Gastroesophageal sphincter (tissue), 4 donors: ENCODE measurements around the gene HTRA3. TPM values are rescaled to one million over a fixed set of nuclear protein-coding genes. Genes with fewer than 3 reads are reported as not detected.

Experiments
- ATAC-seq: fragments of 150-250 bp; one replicate; pipeline ENCODE4 v1.9.1; 2016; ENCODE audit warnings: mild to moderate bottlenecking, moderate library complexity
- H3K27ac ChIP-seq, 4 donors: fragments of 200-600 bp; sonication (generic) in 3 of 4; 1 replicate in 3 of 4; 2 replicates in 1 of 4; pipeline ENCODE4 v1.5.1; 2016 to 2019
- H3K27me3 ChIP-seq: fragments of 200-600 bp; sonication (generic); one replicate; pipeline ENCODE4 v1.5.1; 2019
- H3K36me3 ChIP-seq, 2 donors: fragments of 200-600 bp; sonication (generic); one replicate each; pipeline ENCODE4 v1.5.1; 2019; ENCODE audit warnings: control low read depth in 1 of 2
- H3K4me1 ChIP-seq, 3 donors: fragments of 200-600 bp; sonication (generic); 1 replicate in 2 of 3; 2 replicates in 1 of 3; pipeline ENCODE4 v1.5.1; 2016 to 2019; ENCODE audit warnings: control low read depth in 2 of 3
- H3K4me3 ChIP-seq, 2 donors: fragments of 200-600 bp; sonication (generic); one replicate each; pipeline ENCODE4 v1.5.1; 2019; ENCODE audit warnings: mild to moderate bottlenecking in 1 of 2, moderate library complexity in 1 of 2
- H3K9me3 ChIP-seq, 3 donors: fragments of 200-600 bp; sonication (generic); one replicate each; pipeline ENCODE4 v1.5.1; 2017 to 2019; ENCODE audit warnings: control low read depth in 2 of 3
- CTCF ChIP-seq, 4 experiments: fragments of 200-600 bp in 2 of 4; fragments of 450-650 bp in 2 of 4; sonication (generic) in 1 of 4; IDR thresholded peaks; one replicate each; pipeline ENCODE4 v1.5.1; 2017 to 2019; ENCODE audit warnings: antibody characterized with exemption in 4 of 4, mild to moderate bottlenecking in 2 of 4, moderate library complexity in 2 of 4
- EP300 ChIP-seq: sonication (generic); formaldehyde crosslinking; IDR thresholded peaks from one replicate; pipeline ENCODE4 v1.6.1; 2017; ENCODE audit warnings: antibody characterized with exemption, mild to moderate bottlenecking
- POLR2A ChIP-seq, 2 donors: fragments of 450-650 bp; IDR thresholded peaks; one replicate each; pipeline ENCODE4 v1.6.1; 2017; ENCODE audit warnings: antibody characterized with exemption in 2 of 2, mild to moderate bottlenecking in 2 of 2, moderate library complexity in 1 of 2
- POLR2AphosphoS5 ChIP-seq: sonication (generic); formaldehyde crosslinking; IDR thresholded peaks from one replicate; pipeline ENCODE4 v1.6.1; 2017; ENCODE audit warnings: antibody characterized with exemption
- WGBS, 2 donors: methylation state at CpG; one replicate each; pipeline ENCODE4 v1.1.5; 2018; ENCODE audit warnings: low coverage in 1 of 2; 5-methylcytosine and 5-hydroxymethylcytosine counted together
- total RNA-seq, 4 donors: library from RNA; depleted of rRNA; stranded (reverse); fragments of >200 nt; gene quantifications; one replicate each; pipeline ENCODE4 v1.1.0, GENCODE V29; 2016

The HTRA3 gene
- total RNA-seq, 4 donors from 2014 or later, result 30.2 to 80.5 (median 59.9) TPM

- H3K36me3 ChIP-seq, result peaks cover 0 to 2% of the 10 kb centered on the region in 2 donors
- no peak overlapping the region for H3K4me3 ChIP-seq
- peaks cover 0 to 6% (median 0%) of the 10 kb centered on the region in 3 donors for H3K9me3 ChIP-seq
- H3K27me3 ChIP-seq, result no peaks in the 10 kb centered on the region
- TF ChIP-seq EP300, result no peak
- no peak for TF ChIP-seq POLR2A (IDR thresholded peaks at IDR 0.05)
- TF ChIP-seq POLR2AphosphoS5, result no peak
- no peak for TF ChIP-seq CTCF (IDR thresholded peaks at IDR 0.05)
- H3K27ac ChIP-seq, result peak overlapping the region in 1 of 4 donors; percentile 26
- peaks cover 3 to 43% (median 16%) of the 10 kb centered on the region in 3 donors for H3K4me1 ChIP-seq
- ATAC-seq, result no peak
- WGBS, 2 donors, result no CpG with 5 or more reads among the region's 7 CpGs
Observed at GRCh38 chr4:8307714-8308113, 38.2 kb downstream of the HTRA3 start.

- Histone ChIP-seq H3K36me3 (no peaks in the 10 kb centered on the region), H3K27me3 (no peaks in the 10 kb centered on the region), H3K9me3 (peaks cover 0 to 11% (median 0%) of the 10 kb centered on the region in 3 donors), H3K4me3 (no peak overlapping the region), H3K27ac (peak overlapping the region in 1 of 4 donors; percentile 26), H3K4me1 (peaks cover 3 to 43% (median 16%) of the 10 kb centered on the region in 3 donors)
- 90 to 92% methylated on average over 2 to 6 of the region's 9 CpGs for WGBS, 2 donors
- TF ChIP-seq EP300 (no peak), POLR2AphosphoS5 (no peak), CTCF (IDR thresholded peaks at IDR 0.05) (no peak), POLR2A (IDR thresholded peaks at IDR 0.05) (no peak)
- no peak for ATAC-seq
Observed at GRCh38 chr4:8308144-8308543, 38.6 kb downstream of the HTRA3 start.

GRCh38 chr4:8308856-8309771 is 39.6 kb downstream of the HTRA3 start:
- Histone ChIP-seq H3K27ac (peak overlapping the region in 3 of 4 donors; percentile 37 to 61 (median 39)), H3K36me3 (no peaks in the 10 kb centered on the region), H3K9me3 (peaks cover 0 to 12% (median 0%) of the 10 kb centered on the region in 3 donors), H3K4me3 (no peak overlapping the region), H3K27me3 (no peaks in the 10 kb centered on the region), H3K4me1 (peaks cover 3 to 43% (median 16%) of the 10 kb centered on the region in 3 donors)
- TF ChIP-seq EP300 (no peak), POLR2AphosphoS5 (peak; percentile 86), POLR2A (IDR thresholded peaks at IDR 0.05) (no peak), CTCF (IDR thresholded peaks at IDR 0.05) (peak in 3 of 4 experiments; percentile 47 to 67 (median 65))
- ATAC-seq, result peak; percentile 85
- WGBS, 2 donors, result 55% methylated on average over 8 of the region's 24 CpGs; no CpG with 5 or more reads in 1 of the 2 donors

- H3K27me3 ChIP-seq, result no peaks in the 10 kb centered on the region
- peaks cover 0 to 12% (median 0%) of the 10 kb centered on the region in 3 donors for H3K9me3 ChIP-seq
- 49 to 58% methylated on average over 3 to 5 of the region's 10 CpGs for WGBS, 2 donors
- TF ChIP-seq CTCF (IDR thresholded peaks at IDR 0.05), result no peak
- TF ChIP-seq POLR2AphosphoS5, result no peak
- TF ChIP-seq EP300, result no peak
- no peak for TF ChIP-seq POLR2A (IDR thresholded peaks at IDR 0.05)
- H3K4me3 ChIP-seq, result no peak overlapping the region
- H3K4me1 ChIP-seq, result peaks cover 3 to 49% (median 16%) of the 10 kb centered on the region in 3 donors
- no peak for ATAC-seq
- H3K27ac ChIP-seq, result peak overlapping the region in 2 of 4 donors; percentile 37 to 61
- no peaks in the 10 kb centered on the region for H3K36me3 ChIP-seq
Observed at GRCh38 chr4:8310306-8310705, 40.8 kb downstream of the HTRA3 start.
